ENCODE results near the gene PRDM9. TPM values are rescaled to one million over a fixed set of nuclear protein-coding genes. Genes with fewer than 3 reads are reported as not detected.
"Not testable (repeated sequence)": the region's sequence is repeated elsewhere in the genome, so short reads cannot be mapped to it uniquely, and the experiment has no call there.

PRDM9 gene
- not detected in 2 replicates for total RNA-seq (2014; rRNA removed; shearing (Covaris generic); ENCODE audit: low replicate concordance)

DNA sequence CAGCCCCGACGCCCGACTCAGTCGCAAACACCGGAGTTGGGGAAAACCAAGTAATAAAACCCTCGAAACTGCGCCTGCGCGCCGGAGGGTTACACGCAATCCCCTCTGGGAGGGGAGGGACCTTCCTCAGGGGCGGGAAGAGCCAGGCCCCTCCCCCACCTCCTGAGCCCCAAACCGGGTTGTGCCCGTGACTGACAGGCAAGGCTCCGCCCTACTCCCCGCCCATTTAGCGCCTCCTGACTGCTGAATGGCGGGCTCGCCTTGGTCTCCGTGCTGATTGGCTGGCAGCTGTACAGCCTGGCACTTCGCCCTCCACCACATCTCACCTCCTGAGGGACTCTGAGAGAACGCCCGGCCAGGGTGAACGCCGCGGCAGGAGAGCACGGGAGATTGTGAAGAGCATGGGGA, at the start of gene PRDM9:
Gene PRDM9 (plus strand): TSS at position 332 of the 408 bp plus-strand sequence. CDS start 1,425 bp downstream, outside the sequence.
- in situ Hi-C loops (cut with HindIII; ENCODE audit: low pct_unique_long_range_greater_than_20kb, low sequenced_read_pairs), result no loop called here
- DNase-seq (ENCODE audit: low read depth), result peak; percentile 99

DNA sequence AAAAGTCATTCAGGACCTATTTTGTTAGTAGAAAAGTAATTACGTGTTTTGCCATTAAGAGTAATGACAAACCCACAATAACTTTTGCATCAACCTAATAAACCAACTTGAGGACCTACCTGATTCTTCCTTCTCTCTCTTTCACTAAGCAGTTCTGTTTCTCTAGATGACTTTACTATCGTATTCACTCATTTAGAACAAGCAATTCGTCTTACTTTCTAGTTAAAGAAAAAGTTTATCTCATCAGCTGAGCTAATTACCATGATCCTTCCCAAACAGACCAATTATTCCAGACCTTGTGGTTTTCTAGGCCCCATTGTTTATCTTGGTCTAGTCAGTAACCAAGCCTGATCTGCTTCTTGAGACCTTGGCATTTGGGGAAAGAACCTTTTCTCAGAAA, 49.6 kb upstream of the PRDM9 start:
- no peak for DNase-seq (ENCODE audit: low read depth)
- in situ Hi-C loops (cut with HindIII; ENCODE audit: low pct_unique_long_range_greater_than_20kb, low sequenced_read_pairs), result no loop called here

DNA sequence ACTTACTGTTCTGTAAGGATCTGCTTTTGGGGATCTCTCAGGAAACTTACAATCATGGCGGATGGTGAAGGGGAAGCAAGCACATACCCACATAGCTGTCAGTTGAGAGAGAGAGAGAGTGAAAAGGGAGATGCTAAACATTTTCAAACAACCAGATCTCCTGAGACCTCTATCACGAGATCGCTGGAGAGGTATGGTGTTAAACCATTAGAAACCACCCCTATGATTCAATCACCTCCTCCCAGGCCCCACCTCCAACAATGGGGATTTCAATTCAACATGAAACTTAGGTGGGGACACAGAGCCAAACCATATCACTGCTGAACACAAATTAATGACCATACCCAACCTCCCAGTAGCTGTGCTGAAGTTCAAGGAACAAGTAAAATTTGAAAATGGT, 48.2 kb upstream of the PRDM9 start:
- in situ Hi-C loops (cut with HindIII; ENCODE audit: low pct_unique_long_range_greater_than_20kb, low sequenced_read_pairs), result no loop called here

DNA sequence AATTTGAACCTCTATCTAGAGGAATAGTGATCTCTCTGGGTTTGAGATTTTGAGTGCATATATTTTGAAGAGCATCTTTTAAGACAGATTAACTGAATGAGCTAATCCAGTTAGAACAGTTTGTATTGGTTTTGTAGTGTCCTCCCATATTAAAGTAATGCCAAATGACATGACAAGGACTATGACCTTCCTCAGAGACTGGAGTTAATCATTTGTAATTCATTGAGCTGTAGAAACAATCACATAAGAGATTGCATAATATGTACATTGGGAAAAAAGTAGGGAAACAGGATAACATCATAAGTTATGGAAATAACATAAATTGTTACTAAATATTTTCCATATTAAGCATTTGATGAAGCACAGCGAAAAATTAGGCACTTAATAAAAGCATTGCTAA, 45.8 kb upstream of the PRDM9 start:
- no peak for DNase-seq (ENCODE audit: low read depth)
- in situ Hi-C loops (cut with HindIII; ENCODE audit: low pct_unique_long_range_greater_than_20kb, low sequenced_read_pairs), result no loop called here

More for the DNA sequence above, 48.2 kb upstream of the PRDM9 start:
- DNase-seq (ENCODE audit: low read depth), result no peak

DNA sequence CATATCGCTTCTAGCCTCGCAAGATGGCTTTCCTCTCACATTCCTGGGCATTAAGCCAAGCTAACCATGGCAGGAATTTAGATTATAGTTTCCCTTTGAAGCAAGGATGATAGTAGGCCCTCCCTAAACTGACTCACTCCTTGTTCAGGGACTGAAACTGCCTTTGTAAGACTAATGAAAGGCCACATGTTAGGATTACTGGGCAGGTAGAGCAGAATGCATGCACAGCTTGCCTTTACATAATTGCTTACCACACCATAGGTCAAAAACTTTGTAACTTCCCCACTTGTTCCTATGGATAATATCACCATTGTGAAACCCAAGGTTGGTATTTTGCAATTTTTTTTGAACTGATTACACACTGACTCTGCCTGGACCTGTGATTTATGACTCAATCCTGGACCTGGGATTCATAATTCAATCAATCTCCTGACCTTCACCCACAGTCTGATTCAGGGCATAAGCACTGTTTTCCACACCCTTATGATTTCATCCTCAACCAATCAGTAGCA, 41.0 kb upstream of the PRDM9 start:
- DNase-seq (ENCODE audit: low read depth), result peak; percentile 69
- in situ Hi-C loops (cut with HindIII; ENCODE audit: low pct_unique_long_range_greater_than_20kb, low sequenced_read_pairs), result no loop called here

DNA sequence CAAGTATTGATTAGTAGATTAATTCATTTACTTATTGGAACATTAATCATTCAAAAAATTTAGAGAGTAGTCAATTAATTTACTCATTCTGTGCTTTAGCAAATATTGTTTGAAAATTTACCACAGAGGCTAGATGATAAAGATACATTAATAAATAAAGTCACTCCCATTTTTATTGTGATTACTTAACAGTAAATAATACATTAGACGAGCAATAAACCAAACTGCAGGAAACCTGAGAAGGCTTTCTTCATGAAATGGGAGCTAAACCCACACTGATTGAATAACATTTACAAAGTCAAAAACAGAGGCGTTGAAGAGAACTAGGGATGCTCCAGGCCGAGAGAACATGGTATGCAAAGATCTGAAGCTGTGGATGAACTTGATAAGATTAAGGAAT, 38.8 kb upstream of the PRDM9 start:
- no peak for DNase-seq (ENCODE audit: low read depth)
- in situ Hi-C loops (cut with HindIII; ENCODE audit: low pct_unique_long_range_greater_than_20kb, low sequenced_read_pairs), result no loop called here

DNA sequence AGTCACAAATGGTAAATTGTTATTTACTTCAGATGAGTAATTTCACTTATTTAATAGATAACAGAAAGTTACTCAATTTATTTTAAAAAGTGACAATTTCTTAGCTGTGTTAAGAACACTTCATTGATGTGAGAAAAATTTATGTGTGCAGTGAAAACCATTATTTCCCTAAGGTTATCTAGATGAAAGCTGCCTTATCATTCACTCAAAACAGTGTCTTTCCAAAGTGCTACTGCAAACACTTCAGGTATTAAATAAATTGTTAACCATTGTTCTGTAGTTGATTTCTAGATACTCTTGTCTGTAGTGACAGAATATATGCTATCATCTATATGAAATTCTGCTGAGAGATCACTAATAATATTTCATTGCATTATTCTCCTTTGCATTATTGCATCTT, 33.5 kb upstream of the PRDM9 start:
- in situ Hi-C loops (cut with HindIII; ENCODE audit: low pct_unique_long_range_greater_than_20kb, low sequenced_read_pairs), result no loop called here
- DNase-seq (ENCODE audit: low read depth), result no peak

DNA sequence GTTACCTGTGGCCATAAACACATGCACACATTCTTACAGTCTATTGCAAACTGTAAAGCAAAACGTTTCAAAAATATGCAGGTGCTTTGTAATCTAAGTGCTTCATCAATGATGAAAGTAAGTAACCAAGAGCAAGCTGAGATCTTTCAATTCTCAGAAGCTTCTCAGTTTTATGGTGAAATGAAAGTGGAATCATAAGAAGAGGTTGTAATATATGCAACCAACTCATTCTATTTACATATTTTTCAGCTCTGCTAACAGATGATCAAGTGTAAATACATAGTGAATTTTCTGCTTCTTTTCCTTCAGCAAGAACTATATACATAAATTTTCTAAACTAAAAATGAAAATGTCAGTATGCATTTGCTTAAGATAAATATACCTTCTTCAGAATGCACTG, 33.1 kb upstream of the PRDM9 start:
- in situ Hi-C loops (cut with HindIII; ENCODE audit: low pct_unique_long_range_greater_than_20kb, low sequenced_read_pairs), result no loop called here

DNA sequence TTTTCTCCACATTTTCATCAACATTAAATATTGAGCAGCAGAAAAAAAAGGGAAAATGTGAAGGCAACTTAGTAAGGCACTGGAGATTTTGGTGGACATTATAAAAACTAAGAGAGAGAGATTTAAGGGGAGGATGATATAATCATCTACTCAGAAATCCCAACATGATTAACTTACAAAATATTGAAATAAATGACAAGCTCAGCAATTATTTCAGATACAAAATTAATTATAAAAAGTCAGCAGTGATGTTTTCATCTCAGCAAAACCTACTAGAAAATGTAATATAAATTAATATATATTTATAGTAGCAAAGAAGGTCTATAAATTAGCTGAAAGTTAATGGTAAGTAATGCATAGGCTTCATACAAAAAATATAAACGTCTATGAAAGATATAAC, 30.8 kb upstream of the PRDM9 start:
- in situ Hi-C loops (cut with HindIII; ENCODE audit: low pct_unique_long_range_greater_than_20kb, low sequenced_read_pairs), result no loop called here
- no peak for DNase-seq (ENCODE audit: low read depth)

More for the DNA sequence above, 33.1 kb upstream of the PRDM9 start:
- no peak for DNase-seq (ENCODE audit: low read depth)

DNA sequence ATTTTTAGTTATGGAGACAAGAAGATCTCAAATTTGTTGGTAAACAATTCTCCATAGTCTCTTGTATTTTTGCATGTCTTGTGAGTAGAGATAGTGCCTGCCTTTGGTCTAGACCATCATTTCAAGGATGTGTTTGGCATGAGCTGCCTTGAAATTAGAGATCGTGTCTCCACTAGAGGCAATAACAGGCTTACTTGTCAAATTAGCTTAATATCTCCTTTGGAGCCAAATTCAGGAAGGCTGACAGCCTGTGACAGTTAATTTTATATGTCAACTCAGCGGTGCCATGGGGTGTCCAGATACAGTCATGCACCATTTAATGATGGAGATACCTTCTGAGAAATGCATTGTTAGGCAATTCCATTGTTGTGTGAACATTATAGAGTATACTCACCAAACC, 24.8 kb upstream of the PRDM9 start:
- in situ Hi-C loops (cut with HindIII; ENCODE audit: low pct_unique_long_range_greater_than_20kb, low sequenced_read_pairs), result no loop called here
- no peak for DNase-seq (ENCODE audit: low read depth)

DNA sequence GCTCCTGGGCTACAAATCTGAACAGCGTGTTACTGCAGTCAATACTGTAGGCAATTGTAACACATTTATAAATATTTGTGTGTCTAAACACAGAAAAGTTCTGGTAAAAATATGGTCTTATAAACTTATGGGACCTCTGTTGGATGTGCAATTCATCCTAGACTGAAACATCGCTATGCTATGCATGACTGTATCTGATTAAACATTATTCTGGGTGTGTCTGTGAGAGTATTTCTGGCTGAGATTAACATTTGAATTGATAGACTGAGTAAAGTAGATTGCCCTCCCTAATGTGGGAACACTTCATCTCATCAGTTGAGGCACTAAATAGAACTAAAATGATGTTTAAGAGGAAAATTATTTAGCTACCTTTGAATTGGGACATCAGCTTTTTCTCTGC, 24.3 kb upstream of the PRDM9 start:
- no peak for DNase-seq (ENCODE audit: low read depth)
- in situ Hi-C loops (cut with HindIII; ENCODE audit: low pct_unique_long_range_greater_than_20kb, low sequenced_read_pairs), result no loop called here

DNA sequence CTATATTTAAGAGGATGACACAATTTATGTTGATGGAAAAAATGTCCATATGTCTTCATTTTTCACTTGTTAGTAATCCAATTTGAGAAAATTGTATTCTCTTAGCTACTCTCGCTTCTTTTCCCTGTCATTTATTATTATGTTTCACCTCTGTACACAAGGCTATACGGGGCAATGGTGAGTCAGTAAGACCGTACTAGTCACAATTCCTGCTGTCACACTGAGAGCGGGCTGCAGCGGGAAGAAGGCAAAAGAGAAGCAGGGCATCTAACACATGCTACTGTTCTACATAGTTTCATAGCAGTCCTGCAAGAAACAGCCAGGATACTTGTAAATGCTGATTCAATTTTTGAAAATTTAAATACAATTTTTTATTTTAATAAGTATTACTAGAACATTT, 23.3 kb upstream of the PRDM9 start:
- DNase-seq (ENCODE audit: low read depth), result no peak
- in situ Hi-C loops (cut with HindIII; ENCODE audit: low pct_unique_long_range_greater_than_20kb, low sequenced_read_pairs), result no loop called here

DNA sequence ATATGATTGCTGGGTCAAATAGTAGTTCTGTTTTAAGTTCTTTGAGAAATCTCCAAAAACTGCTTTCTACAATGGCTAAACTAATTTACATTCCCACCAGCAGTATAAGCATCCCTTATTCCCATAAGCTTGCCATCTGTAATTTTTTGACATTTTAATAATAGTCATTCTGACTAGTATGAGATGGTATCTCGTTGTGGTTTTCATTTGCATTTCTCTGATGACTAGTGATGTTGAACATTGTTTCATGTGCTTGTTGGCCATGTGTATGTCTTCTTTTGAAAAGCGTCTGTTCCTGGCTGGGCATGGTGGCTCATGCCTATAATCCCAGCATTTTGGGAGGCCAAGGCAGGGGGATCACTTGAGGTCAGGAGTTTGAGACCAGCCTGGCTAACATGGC, 21.2 kb upstream of the PRDM9 start:
- DNase-seq (ENCODE audit: low read depth); in situ Hi-C loops (cut with HindIII; ENCODE audit: low pct_unique_long_range_greater_than_20kb, low sequenced_read_pairs): not testable (repeated sequence)

DNA sequence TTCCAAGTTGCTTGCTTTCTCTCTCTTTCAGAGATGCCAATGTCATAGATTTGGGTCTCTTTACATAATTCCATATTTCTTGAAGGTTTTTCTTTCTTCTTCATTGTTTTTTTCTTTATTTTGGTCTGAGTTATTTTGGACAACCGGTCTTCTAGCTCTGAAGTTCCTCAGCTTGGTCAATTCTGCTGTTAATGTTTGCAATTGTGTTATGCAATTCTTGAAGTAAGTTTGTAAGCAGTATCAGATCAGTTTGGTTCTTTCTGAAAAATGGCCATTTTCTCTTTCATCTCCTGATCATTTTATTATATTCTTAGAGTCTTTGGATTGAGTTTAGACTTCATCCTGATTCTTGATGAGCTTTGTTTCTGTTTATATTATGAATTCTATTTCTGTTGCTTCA, 16.4 kb upstream of the PRDM9 start:
- in situ Hi-C loops (cut with HindIII; ENCODE audit: low pct_unique_long_range_greater_than_20kb, low sequenced_read_pairs), result no loop called here
- no peak for DNase-seq (ENCODE audit: low read depth)

DNA sequence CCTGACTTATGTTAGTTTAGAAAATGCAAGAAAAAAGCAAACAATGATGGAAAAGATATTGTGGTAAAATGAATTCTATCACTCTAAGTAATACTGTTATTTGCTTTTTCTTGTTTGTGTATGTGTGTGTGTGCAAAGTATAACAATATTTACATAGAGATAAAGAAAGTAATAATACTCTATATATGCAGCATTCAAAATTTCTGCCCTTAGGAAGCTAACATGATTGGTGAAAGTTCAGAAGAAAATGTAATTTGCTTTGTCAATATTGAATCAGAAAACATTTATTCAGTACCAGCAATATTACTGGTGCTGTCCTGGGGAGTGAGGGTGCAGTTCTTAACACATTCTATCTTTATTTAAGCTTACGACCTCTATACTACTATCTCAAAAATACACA, 12.9 kb upstream of the PRDM9 start:
- no peak for DNase-seq (ENCODE audit: low read depth)
- in situ Hi-C loops (cut with HindIII; ENCODE audit: low pct_unique_long_range_greater_than_20kb, low sequenced_read_pairs), result no loop called here

DNA sequence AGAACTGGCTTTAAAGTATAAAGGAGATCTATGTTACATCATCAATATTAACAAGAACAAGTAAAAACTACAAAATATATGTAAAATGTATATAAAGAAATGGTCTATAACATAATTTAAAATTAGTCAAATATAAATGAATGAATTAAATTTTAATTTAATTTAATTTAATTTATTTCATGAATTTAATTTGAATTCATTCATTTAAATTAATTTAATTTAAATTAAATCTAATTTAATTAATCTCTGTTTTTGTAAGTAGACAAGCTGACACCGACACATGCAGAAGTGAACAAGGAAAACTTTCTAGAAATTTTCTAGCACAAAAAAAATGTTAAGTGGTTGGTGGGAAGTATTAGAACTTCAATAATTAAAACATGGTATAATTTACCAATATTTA, 10.8 kb upstream of the PRDM9 start:
- DNase-seq (ENCODE audit: low read depth), result no peak
- in situ Hi-C loops (cut with HindIII; ENCODE audit: low pct_unique_long_range_greater_than_20kb, low sequenced_read_pairs), result no loop called here

DNA sequence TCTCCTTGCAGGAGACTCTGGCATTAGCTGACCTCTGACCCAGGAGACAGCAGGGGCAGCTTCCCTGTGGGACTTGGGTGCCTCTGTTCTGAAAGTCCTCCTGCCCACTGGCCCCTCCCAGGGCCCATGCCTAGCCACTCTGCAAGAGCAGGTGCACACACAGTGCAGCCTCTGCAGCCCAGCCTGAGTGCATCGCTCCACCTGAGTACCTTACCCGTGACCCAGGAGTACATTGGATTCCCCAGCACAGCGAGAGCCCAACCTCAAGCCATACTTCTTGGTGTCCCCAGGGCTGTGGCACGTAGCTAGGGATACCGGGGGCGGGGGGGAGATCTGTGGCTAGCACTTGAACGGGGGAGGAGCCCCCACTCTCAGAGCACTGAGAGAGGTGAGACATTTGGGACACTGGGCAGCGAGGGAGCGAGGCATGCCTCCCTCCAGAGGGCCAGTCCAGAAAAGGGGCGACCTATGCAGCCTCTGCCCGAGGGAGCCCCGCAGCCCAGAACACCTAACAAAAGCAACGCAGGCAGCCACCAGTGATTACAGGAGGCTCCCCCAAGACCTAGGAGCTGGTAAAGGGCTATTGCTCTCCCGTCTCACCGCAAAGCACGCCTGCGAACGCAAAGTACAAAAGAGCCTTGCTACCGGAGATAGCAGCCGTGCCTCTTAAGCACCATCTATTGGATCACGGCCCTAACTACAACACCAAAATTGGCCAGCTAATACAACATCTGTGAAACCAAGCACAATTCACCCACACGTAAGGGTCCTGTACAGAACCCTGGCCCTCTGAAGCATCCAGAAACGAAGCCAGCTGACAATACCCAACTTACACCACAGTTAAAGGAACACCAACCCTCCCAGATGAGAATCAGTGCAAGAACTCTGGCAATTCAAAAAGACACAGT, 826 bp upstream of the PRDM9 start:
- DNase-seq (ENCODE audit: low read depth), result no peak
- in situ Hi-C loops (cut with HindIII; ENCODE audit: low pct_unique_long_range_greater_than_20kb, low sequenced_read_pairs), result no loop called here

DNA sequence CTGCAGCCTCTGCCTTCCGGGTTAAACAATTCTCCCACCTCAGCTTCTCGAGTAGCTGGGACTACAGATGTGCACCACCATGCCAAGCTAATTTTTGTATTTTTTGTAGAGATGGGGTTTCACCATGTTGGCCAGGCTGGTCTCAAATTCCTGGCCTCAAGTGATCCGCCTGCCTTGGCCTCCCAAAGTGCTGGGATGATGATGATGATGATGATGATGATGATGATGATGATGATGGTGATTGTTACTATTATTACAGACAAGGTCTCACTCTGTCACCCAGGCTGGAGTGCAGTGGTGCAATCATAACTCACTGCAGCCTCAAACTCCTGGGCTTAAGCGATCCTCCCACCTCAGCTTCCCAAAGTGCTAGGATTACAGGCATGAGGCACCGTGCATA, 3.0 kb downstream of the PRDM9 start:
- in situ Hi-C loops (cut with HindIII; ENCODE audit: low pct_unique_long_range_greater_than_20kb, low sequenced_read_pairs); DNase-seq (ENCODE audit: low read depth): not testable (repeated sequence)

DNA sequence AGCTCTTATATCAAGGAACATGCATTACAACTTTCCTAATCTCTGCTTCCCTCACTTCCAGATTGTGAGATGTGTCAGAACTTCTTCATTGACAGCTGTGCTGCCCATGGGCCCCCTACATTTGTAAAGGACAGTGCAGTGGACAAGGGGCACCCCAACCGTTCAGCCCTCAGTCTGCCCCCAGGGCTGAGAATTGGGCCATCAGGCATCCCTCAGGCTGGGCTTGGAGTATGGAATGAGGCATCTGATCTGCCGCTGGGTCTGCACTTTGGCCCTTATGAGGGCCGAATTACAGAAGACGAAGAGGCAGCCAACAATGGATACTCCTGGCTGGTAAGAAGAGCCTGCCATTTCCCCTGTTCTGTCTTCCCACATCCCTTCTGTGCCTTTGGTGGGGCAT, 15.1 kb downstream of the PRDM9 start:
- DNase-seq (ENCODE audit: low read depth), result no peak
- in situ Hi-C loops (cut with HindIII; ENCODE audit: low pct_unique_long_range_greater_than_20kb, low sequenced_read_pairs), result no loop called here

DNA sequence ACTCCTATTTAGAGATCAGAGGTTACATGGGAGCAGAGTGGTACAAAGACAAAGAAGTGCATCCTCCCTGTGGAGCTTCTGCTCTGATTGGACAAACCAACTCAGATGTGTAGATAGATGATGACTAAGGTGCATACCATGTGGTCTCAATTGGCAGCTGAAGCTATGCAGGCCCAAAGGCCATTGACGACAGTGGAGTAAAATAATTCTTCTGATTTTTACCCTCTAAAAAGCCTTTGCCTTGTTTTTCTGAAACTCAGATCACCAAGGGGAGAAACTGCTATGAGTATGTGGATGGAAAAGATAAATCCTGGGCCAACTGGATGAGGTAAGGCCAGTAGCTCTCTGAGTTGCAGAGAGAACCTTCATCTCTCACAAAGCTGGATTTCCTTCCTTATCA, 15.6 kb downstream of the PRDM9 start:
- DNase-seq (ENCODE audit: low read depth), result no peak
- in situ Hi-C loops (cut with HindIII; ENCODE audit: low pct_unique_long_range_greater_than_20kb, low sequenced_read_pairs), result no loop called here
